Astrocyte of the spinal cord (primary cell): ENCODE data around the gene CEP170B.
"Not testable (repeated sequence)": the region's sequence is repeated elsewhere in the genome, so short reads cannot be mapped to it uniquely, and the experiment has no call there.

Source experiments
- DNase-seq: peaks from one replicate; pipeline ENCODE4 v3.0.0; 2011; ENCODE audit warnings: low read depth, low spot score
- H3K4me3 ChIP-seq: 2 replicates; pipeline ENCODE4 v1.5.1; 2011; ENCODE audit warnings: low read depth, mild to moderate bottlenecking, low read length, moderate library complexity
- in situ Hi-C: cut with HindIII; loops from 2 replicates; pipeline ENCODE4 v1.10.0; 2017; ENCODE audit warnings: low sequenced_read_pairs

Gene CEP170B

DNA sequence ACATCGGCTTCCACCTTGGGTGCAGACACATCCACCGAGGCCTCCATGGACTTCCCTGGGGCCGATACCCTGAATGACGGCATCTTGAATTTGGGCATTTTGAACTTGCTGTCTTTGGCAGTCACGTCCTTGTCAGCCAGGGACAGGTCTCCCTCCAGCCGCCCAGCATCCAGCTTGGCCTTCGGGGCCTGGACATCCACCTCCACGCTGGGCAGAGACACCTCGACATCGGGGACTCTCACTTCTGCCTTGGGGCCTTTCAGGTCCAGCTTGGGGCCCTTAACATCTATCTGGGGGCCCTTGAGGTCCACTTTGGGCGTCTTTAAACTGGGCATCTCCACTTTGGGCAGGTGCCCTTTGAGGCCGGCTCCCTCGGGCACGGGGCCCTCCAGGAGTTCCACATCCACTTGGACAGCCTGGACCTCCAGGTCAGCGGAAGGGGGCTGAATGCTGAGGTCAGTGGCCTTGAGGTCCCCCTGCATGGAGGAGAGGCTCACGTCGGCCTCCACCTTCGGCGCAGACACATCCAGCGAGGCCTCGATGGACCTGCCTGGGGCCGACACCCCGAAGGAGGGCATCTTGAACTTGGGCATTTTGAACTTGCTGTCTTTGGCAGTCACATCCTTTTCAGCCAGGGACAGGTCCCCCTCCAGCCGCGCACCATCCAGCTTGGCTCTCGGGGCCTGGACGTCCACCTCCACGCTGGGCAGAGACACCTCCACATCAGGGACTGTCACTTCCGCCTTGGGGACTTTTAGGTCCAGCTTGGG lies 79.6 kb downstream of the CEP170B start:
- in situ Hi-C loops, DNase-seq, H3K4me3 ChIP-seq: not testable (repeated sequence)

GRCh38 chr14:104945266-104945665 lies 80.2 kb downstream of the CEP170B start:
- DNase-seq, in situ Hi-C loops: not testable (repeated sequence)

More at GRCh38 chr14:104945266-104945665, 80.2 kb downstream of the CEP170B start:
- not testable (repeated sequence) for H3K4me3 ChIP-seq
